ENCODE measurements around the gene C7. TPM values are rescaled to one million over a fixed set of nuclear protein-coding genes. Genes with fewer than 3 reads are reported as not detected.

The C7 gene
- total RNA-seq, 1 experiment from 2014 or later, result 0.74 TPM

DNA sequence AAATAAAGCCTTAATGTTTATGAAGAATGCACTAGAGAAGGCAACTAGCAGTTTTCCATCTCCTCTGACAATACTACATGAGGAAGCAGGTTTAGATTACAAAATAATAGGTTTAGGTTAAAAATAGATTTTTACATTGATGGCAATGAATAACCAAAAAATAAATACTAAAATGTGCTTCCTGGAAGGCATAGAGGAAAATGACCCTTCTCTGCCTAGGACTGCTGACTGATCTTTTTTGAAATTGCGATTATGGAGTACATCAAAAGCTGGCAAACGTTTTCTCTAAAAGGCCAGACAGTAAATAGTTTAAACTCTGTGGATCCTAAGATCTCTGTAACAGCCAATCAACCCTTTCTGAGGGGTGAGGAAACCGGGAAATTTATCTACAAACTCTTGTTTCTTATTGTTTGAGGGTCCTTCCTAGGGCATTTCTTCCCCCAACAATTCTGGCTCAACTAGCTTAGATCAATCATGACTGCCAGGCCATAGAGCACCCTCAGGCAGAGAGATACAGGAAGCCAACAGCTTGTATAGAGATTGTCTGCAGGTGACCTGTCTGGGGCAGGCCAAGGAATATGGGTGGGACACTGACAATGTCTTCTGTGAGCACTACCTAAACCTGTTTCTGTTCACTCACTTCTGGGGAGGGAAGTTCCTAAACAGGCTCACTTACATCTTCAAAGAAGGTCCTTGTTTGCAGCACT is 94.5 kb downstream of the C7 start:
- Histone ChIP-seq H3K4me3 (replicated peaks in 1 of 2; ENCODE audit: low read depth in 1 of 2, low read length in 2 of 2) (no peak overlapping the region), H3K4me1 (ENCODE audit: control insufficient read depth in 1 of 2, insufficient read depth in 2 of 2, low read length in 2 of 2) (peaks cover 0 to under 1% of the 10 kb centered on the region in 2 experiments; a peak in 1 of 4 replicates), H2AFZ (ENCODE audit: low read depth, low read length, poor library complexity, severe bottlenecking) (no peak overlapping the region), H4K20me1 (ENCODE audit: insufficient read depth) (no peaks in the 10 kb centered on the region; the same call in 1 of the 2 replicates), H3K9ac (ENCODE audit: low read length) (no peak overlapping the region), H3K27ac (ENCODE audit: low read depth, low read length) (no peak overlapping the region), H3K4me2 (ENCODE audit: low read length) (no peak overlapping the region), H3K79me2 (ENCODE audit: insufficient read depth, low read length) (no peaks in the 10 kb centered on the region), H3K9me3 (ENCODE audit: control insufficient read depth in 1 of 2, insufficient read depth in 1 of 2, low read depth in 1 of 2, low read length in 2 of 2) (no peaks in the 10 kb centered on the region), H3K9me2 (ENCODE audit: insufficient read depth) (no peaks in the 10 kb centered on the region), H3K36me3 (ENCODE audit: control insufficient read depth in 1 of 2, insufficient read depth in 2 of 2, low read length in 2 of 2) (no peaks in the 10 kb centered on the region), H3K27me3 (ENCODE audit: insufficient read depth, low read length) (no peaks in the 10 kb centered on the region)
- intact Hi-C loops (cut with micrococcal nuclease), result no loop called here
- CTCF ChIA-PET, result no interaction called here
- POLR2A ChIA-PET, result no interaction called here
- no peak for ATAC-seq
- BruUV-seq (replicated peaks), result no TSS peak
- no peak for TF ChIP-seq ELF1 (IDR thresholded peaks at IDR 0.05; ENCODE audit: borderline replicate concordance, low read depth)
- TF ChIP-seq, protein P1, sequence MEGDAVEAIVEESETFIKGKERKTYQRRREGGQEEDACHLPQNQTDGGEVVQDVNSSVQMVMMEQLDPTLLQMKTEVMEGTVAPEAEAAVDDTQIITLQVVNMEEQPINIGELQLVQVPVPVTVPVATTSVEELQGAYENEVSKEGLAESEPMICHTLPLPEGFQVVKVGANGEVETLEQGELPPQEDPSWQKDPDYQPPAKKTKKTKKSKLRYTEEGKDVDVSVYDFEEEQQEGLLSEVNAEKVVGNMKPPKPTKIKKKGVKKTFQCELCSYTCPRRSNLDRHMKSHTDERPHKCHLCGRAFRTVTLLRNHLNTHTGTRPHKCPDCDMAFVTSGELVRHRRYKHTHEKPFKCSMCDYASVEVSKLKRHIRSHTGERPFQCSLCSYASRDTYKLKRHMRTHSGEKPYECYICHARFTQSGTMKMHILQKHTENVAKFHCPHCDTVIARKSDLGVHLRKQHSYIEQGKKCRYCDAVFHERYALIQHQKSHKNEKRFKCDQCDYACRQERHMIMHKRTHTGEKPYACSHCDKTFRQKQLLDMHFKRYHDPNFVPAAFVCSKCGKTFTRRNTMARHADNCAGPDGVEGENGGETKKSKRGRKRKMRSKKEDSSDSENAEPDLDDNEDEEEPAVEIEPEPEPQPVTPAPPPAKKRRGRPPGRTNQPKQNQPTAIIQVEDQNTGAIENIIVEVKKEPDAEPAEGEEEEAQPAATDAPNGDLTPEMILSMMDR (IDR thresholded peaks at IDR 0.05 in 2 of 3, conservative IDR thresholded peaks at IDR 0.05 in 1 of 3; ENCODE audit: borderline replicate concordance in 1 of 3, insufficient read depth in 1 of 3, low read depth in 2 of 3, low read length in 2 of 3), result no peak
- TF ChIP-seq RAD21 (IDR thresholded peaks at IDR 0.05; ENCODE audit: low read depth), result no peak
- TF ChIP-seq ZFX (IDR thresholded peaks at IDR 0.05), result no peak
- no peak for TF ChIP-seq CEBPB (IDR thresholded peaks at IDR 0.05; ENCODE audit: low read depth)
- TF ChIP-seq, protein P2, sequence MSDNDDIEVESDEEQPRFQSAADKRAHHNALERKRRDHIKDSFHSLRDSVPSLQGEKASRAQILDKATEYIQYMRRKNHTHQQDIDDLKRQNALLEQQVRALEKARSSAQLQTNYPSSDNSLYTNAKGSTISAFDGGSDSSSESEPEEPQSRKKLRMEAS (IDR thresholded peaks at IDR 0.05), result no peak
- RAD21 ChIA-PET (ENCODE audit: low non-redundant PET in 1 of 2, low total read pairs in 2 of 2, uncharacterized antibody in 2 of 2, unreplicated experiment in 2 of 2), result no interaction called here
- no peak for DNase-seq (ENCODE audit: low read depth, low spot score)

DNA sequence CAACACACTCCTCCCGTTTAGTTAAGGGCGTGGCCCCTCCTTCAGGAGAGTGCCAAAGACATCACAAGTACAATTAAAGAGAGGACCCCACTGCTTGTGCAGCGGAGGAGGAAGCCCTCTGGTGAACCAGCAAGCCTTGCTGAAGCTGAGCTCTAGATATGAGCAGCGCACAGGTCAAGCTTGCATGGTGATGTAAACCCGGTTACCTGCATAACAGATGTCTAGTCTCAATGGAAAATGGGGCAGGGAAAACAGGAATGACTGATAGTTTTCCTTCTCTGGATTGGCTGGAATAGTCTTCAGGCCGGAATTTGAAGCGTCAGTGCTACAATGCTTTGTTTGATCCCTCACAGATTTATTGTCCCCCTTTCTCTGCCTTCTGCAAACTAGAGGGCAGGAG is 95.6 kb downstream of the C7 start:
- Histone ChIP-seq H3K4me2 (ENCODE audit: low read length) (no peak overlapping the region), H2AFZ (ENCODE audit: low read depth, low read length, poor library complexity, severe bottlenecking) (no peak overlapping the region), H3K9me3 (ENCODE audit: control insufficient read depth in 1 of 2, insufficient read depth in 1 of 2, low read depth in 1 of 2, low read length in 2 of 2) (no peaks in the 10 kb centered on the region), H3K27me3 (ENCODE audit: insufficient read depth, low read length) (no peaks in the 10 kb centered on the region), H3K9me2 (ENCODE audit: insufficient read depth) (no peaks in the 10 kb centered on the region), H4K20me1 (ENCODE audit: insufficient read depth) (no peaks in the 10 kb centered on the region; the same call in 1 of the 2 replicates), H3K4me1 (ENCODE audit: control insufficient read depth in 1 of 2, insufficient read depth in 2 of 2, low read length in 2 of 2) (peaks cover 0 to 7% of the 10 kb centered on the region in 2 experiments; a peak in 1 of 4 replicates), H3K79me2 (ENCODE audit: insufficient read depth, low read length) (no peaks in the 10 kb centered on the region), H3K9ac (ENCODE audit: low read length) (no peak overlapping the region), H3K4me3 (replicated peaks in 1 of 2; ENCODE audit: low read depth in 1 of 2, low read length in 2 of 2) (no peak overlapping the region), H3K27ac (ENCODE audit: low read depth, low read length) (no peak overlapping the region), H3K36me3 (ENCODE audit: control insufficient read depth in 1 of 2, insufficient read depth in 2 of 2, low read length in 2 of 2) (no peaks in the 10 kb centered on the region)
- ATAC-seq (no peak), DNase-seq (ENCODE audit: low read depth, low spot score) (no peak)
- no TSS peak for BruUV-seq (replicated peaks)
- POLR2A ChIA-PET, result no interaction called here
- CTCF ChIA-PET, result no interaction called here
- TF ChIP-seq TCF7L2 (IDR thresholded peaks at IDR 0.05; ENCODE audit: borderline replicate concordance, extremely low read depth, insufficient read depth, insufficient read length) (no peak), SP1 (IDR thresholded peaks at IDR 0.05; ENCODE audit: low read depth) (no peak), POLR2AphosphoS5 (IDR thresholded peaks at IDR 0.05; ENCODE audit: low read depth, low read length) (no peak), JUND (IDR thresholded peaks at IDR 0.05) (no peak), POLR2A (IDR thresholded peaks at IDR 0.05; ENCODE audit: borderline replicate concordance, extremely low read depth, insufficient read depth, insufficient read length) (no peak)
- RAD21 ChIA-PET (ENCODE audit: low non-redundant PET in 1 of 2, low total read pairs in 2 of 2, uncharacterized antibody in 2 of 2, unreplicated experiment in 2 of 2), result no interaction called here
- intact Hi-C loops (cut with micrococcal nuclease), result no loop called here

Data from HCT116 (cell line).